WI38 (cell line): ENCODE results near the gene DDC.

ENCODE experiments used
- H3K4me3 ChIP-seq: 2 replicates; pipeline ENCODE4 v1.5.1; 2011; ENCODE audit warnings: low read depth, mild to moderate bottlenecking, control low read depth, low read length
- TF ChIP-seq, protein P1 (sequence below): IDR thresholded peaks from 2 replicates; pipeline ENCODE4 v1.5.1; 2012; ENCODE audit warnings: low read depth, mild to moderate bottlenecking, control low read depth, low read length

DDC gene

GRCh38 chr7:50470250-50471163 is 94.7 kb downstream of the DDC start:
- TF ChIP-seq, protein P1, sequence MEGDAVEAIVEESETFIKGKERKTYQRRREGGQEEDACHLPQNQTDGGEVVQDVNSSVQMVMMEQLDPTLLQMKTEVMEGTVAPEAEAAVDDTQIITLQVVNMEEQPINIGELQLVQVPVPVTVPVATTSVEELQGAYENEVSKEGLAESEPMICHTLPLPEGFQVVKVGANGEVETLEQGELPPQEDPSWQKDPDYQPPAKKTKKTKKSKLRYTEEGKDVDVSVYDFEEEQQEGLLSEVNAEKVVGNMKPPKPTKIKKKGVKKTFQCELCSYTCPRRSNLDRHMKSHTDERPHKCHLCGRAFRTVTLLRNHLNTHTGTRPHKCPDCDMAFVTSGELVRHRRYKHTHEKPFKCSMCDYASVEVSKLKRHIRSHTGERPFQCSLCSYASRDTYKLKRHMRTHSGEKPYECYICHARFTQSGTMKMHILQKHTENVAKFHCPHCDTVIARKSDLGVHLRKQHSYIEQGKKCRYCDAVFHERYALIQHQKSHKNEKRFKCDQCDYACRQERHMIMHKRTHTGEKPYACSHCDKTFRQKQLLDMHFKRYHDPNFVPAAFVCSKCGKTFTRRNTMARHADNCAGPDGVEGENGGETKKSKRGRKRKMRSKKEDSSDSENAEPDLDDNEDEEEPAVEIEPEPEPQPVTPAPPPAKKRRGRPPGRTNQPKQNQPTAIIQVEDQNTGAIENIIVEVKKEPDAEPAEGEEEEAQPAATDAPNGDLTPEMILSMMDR, result no peak
- H3K4me3 ChIP-seq, result no peak overlapping the region

DNA sequence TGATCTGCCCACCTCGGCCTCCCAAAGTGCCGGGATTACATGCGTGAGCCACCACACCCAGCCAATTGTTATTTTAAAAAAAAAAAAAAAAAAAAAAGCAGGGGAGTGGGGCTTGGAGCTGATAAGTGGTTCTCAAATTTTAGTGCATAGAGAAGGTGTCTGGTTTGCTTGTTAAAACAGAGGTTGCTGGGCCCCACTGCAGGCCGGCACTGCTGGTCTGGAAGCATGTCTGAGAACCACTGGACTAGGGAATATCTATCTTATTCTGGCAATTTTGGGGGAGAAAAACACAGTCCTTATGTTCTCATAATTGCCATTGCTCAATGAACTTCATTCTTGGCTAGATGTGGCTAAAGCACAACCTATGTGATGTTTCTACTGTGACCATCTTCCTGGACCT is 96.0 kb downstream of the DDC start:
- TF ChIP-seq, protein P1, result no peak
- no peak overlapping the region for H3K4me3 ChIP-seq

GRCh38 chr7:50467817-50468610 is 97.2 kb downstream of the DDC start:
- no peak overlapping the region for H3K4me3 ChIP-seq

GRCh38 chr7:50466815-50467585 is 98.2 kb downstream of the DDC start:
- no peak overlapping the region for H3K4me3 ChIP-seq
- TF ChIP-seq, protein P1, result no peak

More at GRCh38 chr7:50467817-50468610, 97.2 kb downstream of the DDC start:
- TF ChIP-seq, protein P1, result peak; percentile 81

GRCh38 chr7:50463035-50463434 is 102.2 kb downstream of the DDC start:
- no peak overlapping the region for H3K4me3 ChIP-seq
- TF ChIP-seq, protein P1, result no peak

DNA sequence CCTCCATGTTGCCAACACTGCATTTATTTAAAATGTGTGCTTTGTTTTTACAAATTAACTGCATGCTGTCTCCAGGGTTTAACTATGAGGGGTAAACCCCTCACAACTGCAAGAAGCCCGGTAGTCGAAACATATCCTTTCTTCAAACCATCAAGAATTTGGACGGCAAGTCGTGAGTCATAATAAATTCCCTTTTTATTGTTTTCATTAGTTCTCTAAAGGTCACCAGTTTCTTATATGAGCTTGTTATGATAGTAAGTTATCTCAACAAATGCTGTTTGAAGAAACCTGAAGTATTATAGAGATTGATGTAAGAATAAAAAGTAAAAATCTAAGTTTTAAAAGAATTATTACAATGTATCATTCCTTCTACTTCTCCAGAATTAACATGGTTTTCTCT is 102.8 kb downstream of the DDC start:
- TF ChIP-seq, protein P1, result no peak
- H3K4me3 ChIP-seq, result no peak overlapping the region
